ENCODE measurements around the gene MACROH2A2. TPM values are rescaled to one million over a fixed set of nuclear protein-coding genes. Genes with fewer than 3 reads are reported as not detected.

The MACROH2A2 gene
- total and polyA plus RNA-seq, 2 of the 8 experiments (the other 6 are each of a cell fraction or from before 2014, with no cell fraction given) = 7.9 to 9.3 TPM

DNA sequence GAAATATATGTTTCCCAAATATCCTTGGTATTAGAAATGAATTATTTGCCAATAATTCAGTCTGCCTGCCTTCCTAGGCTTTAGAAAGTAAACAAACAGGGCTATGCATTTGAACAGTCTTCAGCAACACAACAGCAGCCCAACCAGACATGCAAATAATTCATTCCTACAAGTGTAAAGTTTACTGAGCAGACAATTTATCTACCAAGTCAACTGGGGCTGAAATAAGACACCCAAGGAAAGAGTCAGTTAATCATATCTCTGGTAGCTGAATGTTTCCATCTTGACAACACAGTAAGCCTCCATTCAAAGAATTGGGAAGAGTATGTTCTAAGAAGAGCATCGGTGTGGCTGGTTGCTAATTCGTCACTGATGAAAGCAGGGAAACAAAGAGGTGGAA is 41.6 kb downstream of the MACROH2A2 start:
- no peak overlapping the region for H3K23ac ChIP-seq (ENCODE audit: insufficient read length)
- no peak overlapping the region for H4K8ac ChIP-seq (ENCODE audit: extremely low read depth, insufficient read depth, low read length)
- ChIA-PET POLR2A (ENCODE audit: partially characterized antibody) (interaction anchor here (1.4 kb wide), 1 partner anchor 13 kb away, joined by 4 read pairs; no protein-coding TSS in a partner anchor), CTCF (ENCODE audit: partially characterized antibody) (interaction anchor here (1.2 to 9.6 kb wide), 6 partner anchors 9 to 180 kb away, joined by 3 to 90 read pairs (median 8); no protein-coding TSS in a partner anchor)
- no peaks in the 10 kb centered on the region for H4K20me1 ChIP-seq (replicated peaks in 1 of 2; ENCODE audit: control insufficient read depth in 1 of 2, insufficient read depth in 2 of 2, low read length in 2 of 2)
- no peaks in the 10 kb centered on the region for H3K23me2 ChIP-seq (ENCODE audit: low read depth, low read length)
- H3K56ac ChIP-seq (replicated peaks; ENCODE audit: insufficient read length, low read depth, low read length) = no peak overlapping the region
- H2BK20ac ChIP-seq (ENCODE audit: low read length) = no peak overlapping the region
- H3K4me2 ChIP-seq (ENCODE audit: insufficient read depth in 1 of 2, low read depth in 2 of 2, low read length in 2 of 2) = no peak overlapping the region
- no peaks in the 10 kb centered on the region for H3K9me3 ChIP-seq (ENCODE audit: insufficient read depth in 2 of 2, low read depth in 1 of 2, low read length in 1 of 2)
- no peak overlapping the region for H3K14ac ChIP-seq (ENCODE audit: insufficient read length)
- no peak overlapping the region for H2BK120ac ChIP-seq (replicated peaks; ENCODE audit: low read depth, low read length)
- no peaks in the 10 kb centered on the region for H3K79me2 ChIP-seq (ENCODE audit: control insufficient read depth in 1 of 2, insufficient read depth in 2 of 2, low read length in 2 of 2)
- H3K4me1 ChIP-seq (replicated peaks in 1 of 4; ENCODE audit: control insufficient read depth in 3 of 4, insufficient read depth in 4 of 4, low read length in 3 of 4) = no peaks in the 10 kb centered on the region; a peak in 1 of 7 replicates
- no peak overlapping the region for H2AFZ ChIP-seq (ENCODE audit: low read length)
- no peak for DNase-seq (ENCODE audit: low read depth in 1 of 2, low spot score in 2 of 2)
- H3K9ac ChIP-seq (replicated peaks in 1 of 4; ENCODE audit: extremely low read depth in 1 of 4, low read depth in 3 of 4, low read length in 3 of 4) = no peak overlapping the region
- H2BK5ac ChIP-seq (ENCODE audit: low read depth, low read length) = no peak overlapping the region
- no peak overlapping the region for H4K91ac ChIP-seq (replicated peaks; ENCODE audit: insufficient read length, low read length)
- H2AK5ac ChIP-seq (ENCODE audit: low read depth, low read length) = no peak overlapping the region
- H3K4me3 ChIP-seq (ENCODE audit: extremely low read depth in 1 of 4, insufficient read depth in 2 of 4, low read depth in 3 of 4, low read length in 4 of 4) = no peak overlapping the region
- H3K36me3 ChIP-seq (ENCODE audit: control insufficient read depth in 2 of 4, insufficient read depth in 4 of 4, low read length in 3 of 4) = no peaks in the 10 kb centered on the region
- no peak overlapping the region for H2BK15ac ChIP-seq (ENCODE audit: low read length)
- FAIRE-seq = no peak
- H4K5ac ChIP-seq (ENCODE audit: insufficient read length, low read depth, low read length) = no peak overlapping the region
- no peak overlapping the region for H3K27ac ChIP-seq (ENCODE audit: low read depth, low read length)
- H3K27me3 ChIP-seq (replicated peaks in 1 of 4; ENCODE audit: control insufficient read depth in 3 of 4, extremely low read depth in 1 of 4, insufficient read depth in 3 of 4, low read length in 3 of 4) = no peaks in the 10 kb centered on the region; a peak in 1 of 7 replicates
- H3K79me1 ChIP-seq (ENCODE audit: low read depth, low read length) = no peaks in the 10 kb centered on the region
- WGBS, 2 experiments (ENCODE audit: extremely low coverage in 1 of 2, insufficient coverage in 1 of 2, insufficient read length in 1 of 2, insufficient replicate concordance in 2 of 2, low coverage in 1 of 2, low lambda C conversion rate in 2 of 2, missing lambda C conversion rate in 1 of 2) = 82% methylated on average over 2 of the region's 2 CpGs; no CpG with 5 or more reads in 1 of the 2 experiments
- no peak overlapping the region for H2BK12ac ChIP-seq (ENCODE audit: low read depth, low read length)
- H3K18ac ChIP-seq (ENCODE audit: extremely low read depth, low read length) = no peak overlapping the region
- no peak overlapping the region for H3K4ac ChIP-seq (replicated peaks; ENCODE audit: insufficient read length, low read depth, low read length)
- TF ChIP-seq EZH2 (IDR thresholded peaks at IDR 0.05; ENCODE audit: low read depth, low read length, severe bottlenecking) (no peak), HDAC6 (IDR thresholded peaks at IDR 0.05; ENCODE audit: low read depth, low read length) (no peak), YY1 (IDR thresholded peaks at IDR 0.05; ENCODE audit: low read depth, low read length) (no peak), NRF1 (IDR thresholded peaks at IDR 0.05; ENCODE audit: low read depth, low read length) (no peak), TCF12 (IDR thresholded peaks at IDR 0.05; ENCODE audit: low read depth, low read length) (no peak), EGR1 (IDR thresholded peaks at IDR 0.05; ENCODE audit: borderline replicate concordance, low read depth, low read length) (no peak), BCL11A (IDR thresholded peaks at IDR 0.05; ENCODE audit: low read depth in 2 of 2, low read length in 2 of 2) (no peak)
